Naive thymus-derived CD4-positive, alpha-beta T cell (primary cell): Measurements from ENCODE around the gene SIX4. TPM values are rescaled to one million over a fixed set of nuclear protein-coding genes. Genes with fewer than 3 reads are reported as not detected.

Source experiments
- ATAC-seq: fragments of 150-1000 bp; cut with Tn5 transposase; 2 replicates; pipeline ENCODE4 v1.10.0; 2021; ENCODE audit warnings: mild to moderate bottlenecking, moderate library complexity
- CTCF ChIA-PET: fragments of 350-600 bp; sonication (Branson Sonifier 250); formaldehyde crosslinking; loops from one replicate; lab custom pipeline; 2021; ENCODE audit warnings: antibody characterized with exemption; lab: Charles Lee
- POLR2A ChIA-PET: fragments of 350-600 bp; sonication (Branson Sonifier 250); formaldehyde crosslinking; loops from one replicate; lab custom pipeline; 2021; ENCODE audit warnings: antibody characterized with exemption, inconsistent platforms; lab: Charles Lee
- DNase-seq, 9 donors: peaks; one replicate each; pipeline versions ENCODE4 v3.0.0 to v3.0.0-alpha.2; 2020 to 2022; ENCODE audit warnings: mixed read lengths in 1 of 9
- H3K27ac ChIP-seq: one replicate; pipeline ENCODE4 v1.7.0; 2013; ENCODE audit warnings: mild to moderate bottlenecking, low read depth, low read length, moderate library complexity
- H3K27me3 ChIP-seq, 2 donors: one replicate each; pipeline ENCODE4 v1.7.0; 2013; ENCODE audit warnings: low read length in 2 of 2, mild to moderate bottlenecking in 2 of 2, moderate library complexity in 2 of 2; ENCODE audit not compliant: control insufficient read depth in 2 of 2, insufficient read depth in 2 of 2
- H3K36me3 ChIP-seq, 3 experiments: 1 replicate in 2 of 3; 2 replicates in 1 of 3; pipeline ENCODE4 v1.7.0; 2013; ENCODE audit warnings: low read length in 3 of 3, mild to moderate bottlenecking in 3 of 3, moderate library complexity in 1 of 3; ENCODE audit not compliant: insufficient read depth in 3 of 3, control insufficient read depth in 2 of 3
- H3K4me1 ChIP-seq, 2 donors: one replicate each; pipeline ENCODE4 v1.7.0; 2013; ENCODE audit warnings: low read length in 2 of 2, mild to moderate bottlenecking in 2 of 2, moderate library complexity in 1 of 2; ENCODE audit not compliant: control insufficient read depth in 2 of 2, insufficient read depth in 2 of 2
- H3K4me3 ChIP-seq: 2 replicates; pipeline ENCODE4 v1.7.0; 2013; ENCODE audit warnings: mild to moderate bottlenecking, low read length
- H3K9me3 ChIP-seq, 3 experiments: 1 replicate in 2 of 3; 2 replicates in 1 of 3; pipeline ENCODE4 v1.7.0; 2013; ENCODE audit warnings: low read length in 3 of 3; ENCODE audit not compliant: control insufficient read depth in 2 of 3
- H3K27ac Mint-ChIP-seq, 9 donors: one replicate each; pipeline ENCODE4 v1.8.0; 2020 to 2022; ENCODE audit warnings: mixed read lengths in 9 of 9, mild to moderate bottlenecking in 8 of 9, moderate library complexity in 5 of 9, inconsistent platforms in 2 of 9
- H3K27me3 Mint-ChIP-seq, 5 donors: one replicate each; pipeline ENCODE4 v1.8.0; 2021 to 2022; ENCODE audit warnings: mixed read lengths in 5 of 5, mild to moderate bottlenecking in 1 of 5
- H3K36me3 Mint-ChIP-seq, 5 donors: one replicate each; pipeline ENCODE4 v1.8.0; 2020 to 2022; ENCODE audit warnings: mixed read lengths in 5 of 5, mild to moderate bottlenecking in 3 of 5, inconsistent platforms in 1 of 5
- H3K4me1 Mint-ChIP-seq, 7 donors: one replicate each; pipeline ENCODE4 v1.8.0; 2020 to 2022; ENCODE audit warnings: mixed read lengths in 7 of 7, mild to moderate bottlenecking in 3 of 7, inconsistent platforms in 1 of 7
- H3K4me3 Mint-ChIP-seq, 10 donors: one replicate each; pipeline ENCODE4 v1.8.0; 2020 to 2022; ENCODE audit warnings: mild to moderate bottlenecking in 10 of 10, mixed read lengths in 10 of 10, moderate library complexity in 6 of 10, inconsistent platforms in 2 of 10
- H3K9me3 Mint-ChIP-seq, 11 donors: one replicate each; pipeline ENCODE4 v1.8.0; 2020 to 2022; ENCODE audit warnings: mixed read lengths in 11 of 11, mild to moderate bottlenecking in 4 of 11, inconsistent platforms in 1 of 11, moderate library complexity in 1 of 11
- intact Hi-C, 2 donors: fragments of 100-400 bp; cut with micrococcal nuclease; formaldehyde crosslinking; loops; one replicate each; pipeline ENCODE4 v1.15.1; 2023
- polyA plus RNA-seq, 2 donors: library from polyadenylated mRNA; unstranded; fragments of 300-500 nt; fragmentation: Illumina TruSeq; gene quantifications; one replicate each; pipeline ENCODE4 v1.2.3, GENCODE V29; 2021
- total RNA-seq, 6 experiments: library from RNA in 5 of 6; stranded (reverse) in 5 of 6; gene quantifications; 1 replicate in 5 of 6; 2 replicates in 1 of 6; pipeline ENCODE4 v1.2.3 and lab custom pipeline; 2021 to 2026

SIX4 gene
- total and polyA plus RNA-seq, 7 experiments from 2014 or later = 0.46 TPM; not detected in 6

DNA sequence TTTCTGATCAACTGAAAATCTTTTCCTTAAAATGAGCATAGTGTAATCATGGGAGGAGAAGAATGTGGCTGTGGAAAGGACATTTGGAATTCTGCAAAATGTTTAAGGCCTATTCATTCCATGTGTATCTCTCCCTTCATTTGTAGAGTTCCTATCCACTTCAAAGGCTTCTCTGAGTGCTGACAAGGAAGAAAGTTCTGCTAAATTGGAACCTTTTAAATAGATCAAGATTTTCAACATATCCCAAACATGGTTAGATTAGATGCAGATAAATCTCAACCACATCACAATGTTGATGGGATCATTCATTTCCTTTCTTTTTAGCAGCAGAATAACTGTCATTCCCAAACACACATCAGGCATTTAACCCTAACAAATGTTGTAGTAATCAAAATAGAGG is 46.5 kb downstream of the SIX4 start:
- POLR2A ChIA-PET = no interaction called here
- intact Hi-C loops = no loop called here
- Mint-ChIP-seq H3K9me3 (peaks cover 0 to 7% (median 0%) of the 10 kb centered on the region in 11 donors), H3K4me1 (no peaks in the 10 kb centered on the region), H3K27ac (no peak overlapping the region), H3K27me3 (peaks cover 8 to 23% (median 16%) of the 10 kb centered on the region in 5 donors), H3K4me3 (no peak overlapping the region), H3K36me3 (no peaks in the 10 kb centered on the region)
- Histone ChIP-seq H3K4me3 (no peak overlapping the region), H3K36me3 (no peaks in the 10 kb centered on the region), H3K4me1 (no peaks in the 10 kb centered on the region), H3K27me3 (no peaks in the 10 kb centered on the region), H3K9me3 (no peaks in the 10 kb centered on the region), H3K27ac (no peak overlapping the region)
- ATAC-seq (no peak), DNase-seq (no peak)
- CTCF ChIA-PET = interaction anchor here (0.7 kb wide), 1 partner anchor 713 kb away, joined by 4 read pairs; no protein-coding TSS in a partner anchor

DNA sequence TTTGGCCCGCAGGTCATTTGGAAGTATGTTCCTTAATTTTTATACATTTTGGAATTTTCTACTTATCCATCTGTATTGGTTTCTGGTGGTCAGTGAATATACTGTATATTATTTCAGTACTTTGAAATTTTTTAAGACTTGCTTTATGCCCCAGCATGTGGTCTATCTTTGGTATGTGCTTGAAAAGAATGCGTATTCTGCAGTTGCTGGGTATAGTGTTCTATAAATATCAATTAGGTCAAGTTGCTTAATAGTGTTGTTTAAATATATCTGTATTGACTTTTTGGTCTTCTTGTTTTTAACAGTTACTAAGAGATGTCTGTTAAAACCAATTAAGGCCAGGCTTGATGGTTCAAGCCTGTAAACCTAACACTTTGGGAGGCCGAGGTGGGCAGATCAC is 53.2 kb downstream of the SIX4 start:
- intact Hi-C loops = no loop called here
- Mint-ChIP-seq H3K27me3 (peaks cover 7 to 33% (median 12%) of the 10 kb centered on the region in 5 donors), H3K4me1 (no peaks in the 10 kb centered on the region), H3K9me3 (peaks cover 0 to 4% (median 0%) of the 10 kb centered on the region in 11 donors), H3K36me3 (no peaks in the 10 kb centered on the region), H3K4me3 (no peak overlapping the region), H3K27ac (no peak overlapping the region)
- ChIA-PET POLR2A (no interaction called here), CTCF (no interaction called here)
- DNase-seq (no peak), ATAC-seq (no peak)
- Histone ChIP-seq H3K4me3 (no peak overlapping the region), H3K9me3 (no peaks in the 10 kb centered on the region), H3K36me3 (no peaks in the 10 kb centered on the region), H3K27me3 (no peaks in the 10 kb centered on the region), H3K4me1 (no peaks in the 10 kb centered on the region), H3K27ac (no peak overlapping the region)

DNA sequence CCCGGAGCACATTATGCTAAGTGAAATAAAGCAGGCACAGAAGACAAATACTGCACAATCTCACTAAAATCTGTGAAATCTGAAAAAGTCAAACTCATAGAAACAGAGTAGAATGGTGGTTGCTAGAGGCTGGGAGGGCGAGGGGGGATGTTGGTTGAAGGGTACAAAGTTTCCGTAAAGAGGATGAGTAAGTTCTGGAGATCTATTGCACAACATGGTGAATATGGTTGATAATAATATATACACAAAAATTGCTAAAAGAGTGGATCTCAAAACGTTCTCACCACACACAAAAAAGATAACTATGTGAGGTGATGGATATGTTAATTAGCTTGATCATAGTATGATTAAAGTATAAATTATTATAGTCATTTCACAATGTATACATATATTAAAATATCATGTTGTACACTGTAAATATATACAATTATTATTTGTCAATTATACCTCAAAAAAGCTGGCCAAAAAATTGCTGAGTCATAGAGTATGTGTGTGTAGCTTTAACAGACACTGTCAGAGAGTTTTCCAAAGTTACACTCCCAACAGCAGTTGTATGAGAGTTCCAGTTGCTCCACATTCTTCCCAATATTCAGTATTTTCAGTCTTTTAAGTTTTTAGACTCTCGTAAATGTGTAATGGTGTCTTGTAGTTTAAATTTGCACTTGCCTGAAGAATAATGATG is 55.6 kb downstream of the SIX4 start:
- Mint-ChIP-seq H3K27ac (no peak overlapping the region), H3K4me1 (no peaks in the 10 kb centered on the region), H3K9me3 (peaks cover 0 to 4% (median 0%) of the 10 kb centered on the region in 11 donors), H3K27me3 (peaks cover 23 to 39% (median 31%) of the 10 kb centered on the region in 5 donors), H3K36me3 (no peaks in the 10 kb centered on the region), H3K4me3 (no peak overlapping the region)
- Histone ChIP-seq H3K4me1 (no peaks in the 10 kb centered on the region), H3K27ac (no peak overlapping the region), H3K9me3 (no peaks in the 10 kb centered on the region), H3K36me3 (no peaks in the 10 kb centered on the region), H3K4me3 (no peak overlapping the region), H3K27me3 (no peaks in the 10 kb centered on the region)
- intact Hi-C loops = no loop called here
- ChIA-PET CTCF (no interaction called here), POLR2A (no interaction called here)
- ATAC-seq (no peak), DNase-seq (no peak)

DNA sequence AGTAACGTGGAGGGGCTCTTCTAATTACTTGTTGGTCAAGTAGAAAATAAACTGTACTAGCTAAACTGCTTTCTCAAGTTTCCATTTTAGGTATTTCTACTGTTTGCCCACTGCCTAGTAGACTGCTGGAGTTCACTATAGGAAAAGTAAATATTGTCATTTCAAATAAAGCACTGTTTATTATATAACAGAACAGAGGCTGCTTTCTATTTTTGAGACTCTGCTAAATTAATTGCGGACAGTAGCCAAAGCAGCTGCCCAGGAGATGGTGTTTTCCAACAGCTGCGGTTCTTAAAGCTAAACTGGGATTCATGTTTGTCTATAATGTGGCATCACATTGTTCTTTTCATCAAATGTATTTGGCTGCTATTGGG is 59.0 kb downstream of the SIX4 start:
- Histone ChIP-seq H3K27ac (no peak overlapping the region), H3K36me3 (no peaks in the 10 kb centered on the region), H3K4me1 (no peaks in the 10 kb centered on the region), H3K4me3 (no peak overlapping the region), H3K27me3 (no peaks in the 10 kb centered on the region), H3K9me3 (no peaks in the 10 kb centered on the region)
- DNase-seq (no peak), ATAC-seq (no peak)
- Mint-ChIP-seq H3K4me1 (no peaks in the 10 kb centered on the region), H3K9me3 (no peaks in the 10 kb centered on the region), H3K27ac (no peak overlapping the region), H3K4me3 (no peak overlapping the region), H3K36me3 (no peaks in the 10 kb centered on the region), H3K27me3 (peaks cover 46 to 63% (median 55%) of the 10 kb centered on the region in 5 donors)
- ChIA-PET CTCF (no interaction called here), POLR2A (no interaction called here)
- intact Hi-C loops = no loop called here

DNA sequence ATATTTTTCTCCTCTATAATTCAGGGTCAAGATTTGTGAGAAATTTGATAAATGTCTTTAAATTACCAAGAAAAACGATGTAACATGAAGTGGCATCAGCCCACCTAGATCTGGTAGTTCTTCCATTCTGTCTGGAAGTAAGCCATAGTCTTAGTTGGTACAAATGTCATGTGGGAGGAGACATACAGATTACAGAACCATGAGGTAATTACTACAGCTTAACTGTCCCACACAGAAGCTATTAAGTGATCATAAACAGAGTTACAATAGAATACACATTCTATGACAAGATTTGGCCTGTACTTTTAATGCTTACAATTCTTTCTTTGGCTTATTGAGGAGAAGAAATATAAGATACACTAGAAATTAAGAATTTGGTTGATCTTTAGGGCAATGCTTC is 61.2 kb downstream of the SIX4 start:
- H3K4me1 ChIP-seq = no peaks in the 10 kb centered on the region
- Mint-ChIP-seq H3K9me3 (peaks cover 0 to 2% (median 0%) of the 10 kb centered on the region in 11 donors), H3K27me3 (peaks cover 67 to 76% (median 71%) of the 10 kb centered on the region in 5 donors), H3K4me1 (peaks cover 0 to 12% (median 4%) of the 10 kb centered on the region in 7 donors), H3K4me3 (no peak overlapping the region), H3K36me3 (peaks cover 0 to 2% (median 0%) of the 10 kb centered on the region in 5 donors), H3K27ac (no peak overlapping the region)
- no peak for DNase-seq
- no peak overlapping the region for H3K27ac ChIP-seq
- H3K36me3 ChIP-seq = no peaks in the 10 kb centered on the region
- H3K27me3 ChIP-seq = peaks cover 0 to 2% of the 10 kb centered on the region in 2 donors
- CTCF ChIA-PET = no interaction called here
- no peaks in the 10 kb centered on the region for H3K9me3 ChIP-seq
- POLR2A ChIA-PET = no interaction called here
- no peak for ATAC-seq
- H3K4me3 ChIP-seq = no peak overlapping the region
- intact Hi-C loops = no loop called here

DNA sequence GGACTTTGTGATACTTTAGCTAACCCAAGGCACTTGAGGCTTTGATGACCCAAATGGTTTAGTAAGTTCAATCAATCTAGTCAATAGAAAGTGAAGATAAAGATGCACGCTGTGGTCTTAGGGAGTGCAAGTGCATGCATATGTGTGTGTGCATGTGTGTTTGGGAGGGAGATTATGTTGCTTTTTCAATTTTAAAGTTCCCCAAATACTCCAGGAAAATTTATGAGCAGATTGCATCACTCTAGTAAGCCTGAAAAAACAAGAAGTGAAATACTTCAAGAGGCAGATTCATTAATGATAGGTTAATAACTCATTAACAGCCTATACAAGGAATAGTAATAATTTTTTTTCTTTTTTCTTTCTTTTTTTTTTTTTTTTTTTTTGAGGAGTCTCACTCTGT is 62.4 kb downstream of the SIX4 start:
- H3K36me3 Mint-ChIP-seq = peaks cover 0 to 2% (median 0%) of the 10 kb centered on the region in 5 donors
- intact Hi-C loops = no loop called here
- no peak overlapping the region for H3K27ac Mint-ChIP-seq
- H3K27me3 Mint-ChIP-seq = peaks cover 70 to 78% (median 75%) of the 10 kb centered on the region in 5 donors
- DNase-seq (no peak), ATAC-seq (no peak)
- POLR2A ChIA-PET = no interaction called here
- H3K4me1 Mint-ChIP-seq = peaks cover 0 to 19% (median 10%) of the 10 kb centered on the region in 7 donors
- Histone ChIP-seq H3K27me3 (peaks cover 0 to 8% of the 10 kb centered on the region in 2 donors), H3K9me3 (no peaks in the 10 kb centered on the region), H3K4me3 (no peak overlapping the region), H3K27ac (no peak overlapping the region), H3K4me1 (peaks cover 0 to under 1% of the 10 kb centered on the region in 2 donors), H3K36me3 (no peaks in the 10 kb centered on the region)
- peaks cover 0 to 2% (median 0%) of the 10 kb centered on the region in 11 donors for H3K9me3 Mint-ChIP-seq
- CTCF ChIA-PET = no interaction called here
- H3K4me3 Mint-ChIP-seq = no peak overlapping the region
